GM12891 (cell line): Measurements from ENCODE around the gene PAX8.

Experiments used
- POLR2A ChIP-seq: IDR thresholded peaks from 2 replicates; pipeline ENCODE4 v1.6.1; 2011; ENCODE audit warnings: low read depth, low read length, control low read depth
- POLR2AphosphoS5 ChIP-seq: IDR thresholded peaks from 2 replicates; pipeline ENCODE4 v1.6.1; 2011; ENCODE audit warnings: low read depth, low read length, control low read depth
- TAF1 ChIP-seq: IDR thresholded peaks from 2 replicates; pipeline ENCODE4 v1.6.1; 2011; ENCODE audit warnings: low read depth, low read length, control low read depth

DNA sequence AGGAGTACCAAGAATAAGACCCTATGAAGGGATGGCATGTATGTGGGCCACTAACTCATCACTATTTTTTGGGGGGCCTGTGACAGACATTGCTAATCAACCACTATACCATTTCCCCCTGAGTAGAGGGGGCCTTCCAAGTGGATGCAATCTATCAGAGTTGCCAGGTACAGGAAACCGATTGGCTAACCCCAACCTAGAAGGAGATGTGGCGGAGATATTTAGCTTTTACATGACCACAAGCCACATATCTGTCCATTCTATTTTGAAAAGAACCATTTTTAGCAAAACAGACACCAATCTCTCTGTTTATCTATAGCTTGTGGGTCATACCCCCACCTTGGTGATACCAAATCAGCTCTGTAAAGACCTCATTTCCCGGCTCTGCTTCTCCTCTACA is 51.0 kb downstream of the PAX8 start:
- TF ChIP-seq POLR2A = no peak
- TF ChIP-seq POLR2AphosphoS5 = no peak
- no peak for TF ChIP-seq TAF1
